ENCODE measurements around the gene TIMM8B. TPM values are rescaled to one million over a fixed set of nuclear protein-coding genes. Genes with fewer than 3 reads are reported as not detected.
"Not testable (repeated sequence)": the region's sequence is repeated elsewhere in the genome, so short reads cannot be mapped to it uniquely, and the experiment has no call there.

The TIMM8B gene
- total RNA-seq, 1 donor from 2014 or later = 24.8 TPM

GRCh38 chr11:112062923-112063322 is 23.6 kb downstream of the TIMM8B start:
- H3K4me3 ChIP-seq (ENCODE audit: low read depth, low read length) = no peak overlapping the region
- no peaks in the 10 kb centered on the region for H3K27me3 ChIP-seq (ENCODE audit: control insufficient read depth, insufficient read depth, low read length)
- H3K36me3 ChIP-seq (ENCODE audit: control insufficient read depth, insufficient read depth, low read length) = no peaks in the 10 kb centered on the region
- no peak for TF ChIP-seq CTCF (IDR thresholded peaks at IDR 0.05; ENCODE audit: insufficient read depth, low read length, poor library complexity, severe bottlenecking)
- no peak for DNase-seq (ENCODE audit: low read depth)

GRCh38 chr11:112058103-112058502 is 28.5 kb downstream of the TIMM8B start:
- Histone ChIP-seq H3K36me3 (ENCODE audit: control insufficient read depth, insufficient read depth, low read length) (no peaks in the 10 kb centered on the region), H3K4me3 (ENCODE audit: low read depth, low read length) (no peak overlapping the region), H3K27me3 (ENCODE audit: control insufficient read depth, insufficient read depth, low read length) (no peaks in the 10 kb centered on the region)
- TF ChIP-seq CTCF (IDR thresholded peaks at IDR 0.05; ENCODE audit: insufficient read depth, low read length, poor library complexity, severe bottlenecking) = no peak
- no peak for DNase-seq (ENCODE audit: low read depth)

GRCh38 chr11:112057170-112057569 is 29.4 kb downstream of the TIMM8B start:
- Histone ChIP-seq H3K36me3 (ENCODE audit: control insufficient read depth, insufficient read depth, low read length) (no peaks in the 10 kb centered on the region), H3K4me3 (ENCODE audit: low read depth, low read length) (no peak overlapping the region), H3K27me3 (ENCODE audit: control insufficient read depth, insufficient read depth, low read length) (no peaks in the 10 kb centered on the region)
- no peak for TF ChIP-seq CTCF (IDR thresholded peaks at IDR 0.05; ENCODE audit: insufficient read depth, low read length, poor library complexity, severe bottlenecking)
- DNase-seq (ENCODE audit: low read depth) = no peak

GRCh38 chr11:112051768-112052167 is 34.8 kb downstream of the TIMM8B start:
- Histone ChIP-seq H3K4me3 (ENCODE audit: low read depth, low read length) (no peak overlapping the region), H3K27me3 (ENCODE audit: control insufficient read depth, insufficient read depth, low read length) (no peaks in the 10 kb centered on the region), H3K36me3 (ENCODE audit: control insufficient read depth, insufficient read depth, low read length) (no peaks in the 10 kb centered on the region)
- no peak for DNase-seq (ENCODE audit: low read depth)
- TF ChIP-seq CTCF (IDR thresholded peaks at IDR 0.05; ENCODE audit: insufficient read depth, low read length, poor library complexity, severe bottlenecking) = no peak

GRCh38 chr11:112050721-112051120 is 35.8 kb downstream of the TIMM8B start:
- DNase-seq (ENCODE audit: low read depth) = no peak
- Histone ChIP-seq H3K36me3 (ENCODE audit: control insufficient read depth, insufficient read depth, low read length) (no peaks in the 10 kb centered on the region), H3K4me3 (ENCODE audit: low read depth, low read length) (no peak overlapping the region), H3K27me3 (ENCODE audit: control insufficient read depth, insufficient read depth, low read length) (no peaks in the 10 kb centered on the region)
- TF ChIP-seq CTCF (IDR thresholded peaks at IDR 0.05; ENCODE audit: insufficient read depth, low read length, poor library complexity, severe bottlenecking) = no peak

GRCh38 chr11:112049777-112050176 is 36.8 kb downstream of the TIMM8B start:
- no peaks in the 10 kb centered on the region for H3K36me3 ChIP-seq (ENCODE audit: control insufficient read depth, insufficient read depth, low read length)
- DNase-seq (ENCODE audit: low read depth) = no peak
- H3K27me3 ChIP-seq (ENCODE audit: control insufficient read depth, insufficient read depth, low read length) = no peaks in the 10 kb centered on the region
- no peak for TF ChIP-seq CTCF (IDR thresholded peaks at IDR 0.05; ENCODE audit: insufficient read depth, low read length, poor library complexity, severe bottlenecking)
- H3K4me3 ChIP-seq (ENCODE audit: low read depth, low read length) = no peak overlapping the region

- H3K4me3 ChIP-seq (ENCODE audit: low read depth, low read length); H3K36me3 ChIP-seq (ENCODE audit: control insufficient read depth, insufficient read depth, low read length): not testable (repeated sequence)
These were observed 38.3 kb downstream of the TIMM8B start for GRCh38 chr11:112048256-112048655.

GRCh38 chr11:112046647-112047046 is 39.9 kb downstream of the TIMM8B start:
- not testable (repeated sequence) for H3K36me3 ChIP-seq (ENCODE audit: control insufficient read depth, insufficient read depth, low read length)

More at GRCh38 chr11:112048256-112048655, 38.3 kb downstream of the TIMM8B start:
- DNase-seq (ENCODE audit: low read depth); H3K27me3 ChIP-seq (ENCODE audit: control insufficient read depth, insufficient read depth, low read length): not testable (repeated sequence)

More at GRCh38 chr11:112046647-112047046, 39.9 kb downstream of the TIMM8B start:
- DNase-seq (ENCODE audit: low read depth); H3K27me3 ChIP-seq (ENCODE audit: control insufficient read depth, insufficient read depth, low read length); H3K4me3 ChIP-seq (ENCODE audit: low read depth, low read length): not testable (repeated sequence)
